MCF 10A (cell line): ENCODE measurements around the gene NPTX1. TPM values are rescaled to one million over a fixed set of nuclear protein-coding genes. Genes with fewer than 3 reads are reported as not detected.

Experiments used
- BruUV-seq: library from RNA; stranded (reverse); fragments of 400-500 nt; replicated peaks from 2 replicates; lab custom pipeline; 2021; lab: Mats Ljungman, UMichigan
- CTCF ChIA-PET: fragments of 300-600 bp; sonication (Branson Sonifier 250); formaldehyde crosslinking; extraction: SDS; loops from one replicate; lab custom pipeline; 2021; ENCODE audit warnings: antibody characterized with exemption, inconsistent platforms; lab: Yijun Ruan, JAX
- POLR2A ChIA-PET: fragments of 300-600, 350-650 bp; sonication (Branson Sonifier 250); formaldehyde crosslinking; extraction: SDS; loops from one replicate; lab custom pipeline; 2020; ENCODE audit warnings: antibody characterized with exemption, inconsistent platforms; lab: Yijun Ruan, JAX
- DNase-seq: peaks from one replicate; pipeline ENCODE4 v3.0.0-alpha.2; 2018; ENCODE audit not compliant: unreplicated experiment
- H3K27ac Mint-ChIP-seq: one replicate; pipeline ENCODE4 v1.8.0; 2022; ENCODE audit warnings: mild to moderate bottlenecking, low read depth, mixed read lengths; ENCODE audit not compliant: unreplicated experiment
- H3K27me3 Mint-ChIP-seq: one replicate; pipeline ENCODE4 v1.8.0; 2022; ENCODE audit warnings: mixed read lengths; ENCODE audit not compliant: insufficient read depth, unreplicated experiment
- H3K36me3 Mint-ChIP-seq: one replicate; pipeline ENCODE4 v1.8.0; 2022; ENCODE audit warnings: mild to moderate bottlenecking, moderate library complexity, mixed read lengths; ENCODE audit not compliant: insufficient read depth, unreplicated experiment
- H3K4me1 Mint-ChIP-seq: one replicate; pipeline ENCODE4 v1.8.0; 2022; ENCODE audit warnings: mixed read lengths; ENCODE audit not compliant: insufficient read depth, unreplicated experiment
- H3K4me3 Mint-ChIP-seq: one replicate; pipeline ENCODE4 v1.8.0; 2022; ENCODE audit warnings: mild to moderate bottlenecking, moderate library complexity, mixed read lengths; ENCODE audit not compliant: unreplicated experiment
- H3K9me3 Mint-ChIP-seq: one replicate; pipeline ENCODE4 v1.8.0; 2022; ENCODE audit warnings: mixed read lengths; ENCODE audit not compliant: unreplicated experiment
- CTCF ChIP-seq: fragments of 200-600 bp; IDR thresholded peaks from one replicate; pipeline ENCODE4 v1.8.0; 2022; ENCODE audit warnings: antibody characterized with exemption, mild to moderate bottlenecking; ENCODE audit not compliant: unreplicated experiment
- intact Hi-C: fragments of 100-400 bp; cut with micrococcal nuclease; formaldehyde crosslinking; loops from 2 replicates; pipeline ENCODE4 v1.14.1; 2022
- total RNA-seq: library from RNA; stranded (reverse); gene quantifications from 2 replicates; pipeline ENCODE4 v1.2.3, GENCODE V29; 2022

Gene NPTX1
- total RNA-seq, 1 experiment from 2014 or later: not detected

GRCh38 chr17:80428796-80429195, 47.6 kb downstream of the NPTX1 start:
- no peak overlapping the region for H3K27ac Mint-ChIP-seq
- POLR2A ChIA-PET: interaction anchor here (1.0 kb wide), 1 partner anchor 549 kb away, joined by 3 read pairs; no protein-coding TSS in a partner anchor
- intact Hi-C loops: loop anchor here (5.0 to 10.0 kb wide), 2 partner anchors 466 to 554 kb away; no protein-coding TSS in a partner anchor

GRCh38 chr17:80428363-80428762, 48.0 kb downstream of the NPTX1 start:
- ChIA-PET CTCF (interaction anchor here (1.0 to 1.9 kb wide), 2 partner anchors 471 to 541 kb away, joined by 3 to 10 read pairs; no protein-coding TSS in a partner anchor), POLR2A (interaction anchor here (1.0 to 1.9 kb wide), 2 partner anchors 27 to 549 kb away, joined by 3 to 7 read pairs; no protein-coding TSS in a partner anchor)
- no TSS peak for BruUV-seq
- intact Hi-C loops: loop anchor here (5.0 to 10.0 kb wide), 2 partner anchors 466 to 554 kb away; no protein-coding TSS in a partner anchor
- Mint-ChIP-seq H3K36me3 (no peaks in the 10 kb centered on the region), H3K4me3 (no peak overlapping the region), H3K9me3 (no peaks in the 10 kb centered on the region), H3K27ac (no peak overlapping the region), H3K27me3 (no peaks in the 10 kb centered on the region), H3K4me1 (no peaks in the 10 kb centered on the region)
- DNase-seq: no peak
- no peak for TF ChIP-seq CTCF

More at GRCh38 chr17:80428796-80429195, 47.6 kb downstream of the NPTX1 start:
- Mint-ChIP-seq H3K4me3 (no peak overlapping the region), H3K27me3 (no peaks in the 10 kb centered on the region), H3K9me3 (no peaks in the 10 kb centered on the region), H3K4me1 (no peaks in the 10 kb centered on the region), H3K36me3 (no peaks in the 10 kb centered on the region)
- DNase-seq: no peak
- no peak for TF ChIP-seq CTCF
- CTCF ChIA-PET: no interaction called here
- no TSS peak for BruUV-seq

GRCh38 chr17:80427366-80428282, 48.8 kb downstream of the NPTX1 start:
- Mint-ChIP-seq H3K4me3 (no peak overlapping the region), H3K27me3 (no peaks in the 10 kb centered on the region), H3K36me3 (no peaks in the 10 kb centered on the region), H3K9me3 (no peaks in the 10 kb centered on the region), H3K27ac (no peak overlapping the region), H3K4me1 (no peaks in the 10 kb centered on the region)
- intact Hi-C loops: loop anchor here (5.0 to 10.0 kb wide), 2 partner anchors 467 to 555 kb away; no protein-coding TSS in a partner anchor
- no peak for TF ChIP-seq CTCF
- no peak for DNase-seq
- ChIA-PET POLR2A (interaction anchor here (0.5 to 1.9 kb wide), 7 partner anchors 12 to 811 kb away, joined by 3 to 10 read pairs (median 3); partner anchors contain the start of genes ENDOV, NDUFAF8 and TEPSIN), CTCF (interaction anchor here (0.6 to 1.9 kb wide), 25 partner anchors 9 to 835 kb away, joined by 3 to 10 read pairs (median 4); partner anchors contain the start of gene ENDOV)
- BruUV-seq: no TSS peak
